Stimulated activated CD4-positive, alpha-beta T cell treated with anti-CD3 and anti-CD28 coated beads, Interleukin-1b, Interleukin-23, amount 100 ng/mL, for 24 hours (primary cell): ENCODE results near the gene FBXL16.

Experiments
- DNase-seq, 4 experiments: peaks; one replicate each; pipeline ENCODE4 v3.0.0-alpha.2; 2020; ENCODE audit warnings: low read depth in 4 of 4, low spot score in 1 of 4

Gene FBXL16

DNA sequence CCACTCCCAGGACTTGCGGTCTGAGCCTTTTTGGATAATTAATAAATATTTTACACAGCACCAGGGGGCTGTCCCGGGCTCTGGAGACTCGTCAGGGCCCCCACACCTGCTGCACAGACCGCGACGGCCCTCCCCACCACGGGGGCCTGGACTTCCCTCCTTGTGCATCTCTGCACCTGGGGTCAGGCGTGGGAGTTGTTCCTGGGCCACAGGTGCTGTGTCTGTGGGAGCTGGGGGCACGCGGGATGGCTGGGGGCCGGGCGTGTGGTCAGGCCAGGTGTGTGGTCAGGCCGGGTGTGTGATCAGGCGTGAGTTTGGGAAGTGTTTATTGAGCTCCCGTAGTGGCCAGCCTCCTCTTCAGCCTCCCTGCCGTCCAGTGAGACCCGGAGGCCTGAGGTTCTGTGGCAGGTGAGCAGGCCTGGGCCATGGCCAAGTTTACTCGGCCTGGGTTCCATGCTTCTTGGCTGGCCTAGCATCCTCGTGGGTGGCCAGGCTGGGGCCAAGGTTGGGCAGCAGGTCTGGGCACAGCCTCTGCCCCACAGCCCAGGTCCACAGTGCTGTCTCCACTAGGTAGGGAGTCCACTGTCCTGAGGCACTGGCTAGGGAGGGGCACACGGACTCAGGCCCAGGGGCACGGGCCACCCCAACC lies 27.3 kb downstream of the FBXL16 start:
- no peak for DNase-seq

GRCh38 chr16:677316-678190 lies 28.0 kb downstream of the FBXL16 start:
- DNase-seq: no peak

GRCh38 chr16:676913-677312 lies 28.7 kb downstream of the FBXL16 start:
- DNase-seq: no peak

DNA sequence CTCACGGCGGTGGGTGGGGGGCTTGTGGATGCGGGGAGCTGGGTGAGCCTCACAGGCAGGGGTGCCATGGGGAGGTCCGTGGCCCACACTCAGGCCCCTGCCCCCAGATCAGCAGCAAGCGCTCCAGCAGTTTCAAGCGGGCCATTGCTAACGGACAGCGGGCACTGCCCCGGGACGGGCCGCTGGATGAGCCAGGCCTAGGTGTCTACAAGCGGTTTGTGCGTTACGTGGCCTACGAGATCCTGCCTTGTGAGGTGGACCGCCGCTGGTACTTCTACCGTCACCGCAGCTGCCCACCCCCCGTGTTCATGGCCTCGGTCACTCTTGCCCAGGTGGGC lies 29.1 kb downstream of the FBXL16 start:
- no peak for DNase-seq

- DNase-seq: no peak
Observed at GRCh38 chr16:675884-676564, 29.6 kb downstream of the FBXL16 start.

DNA sequence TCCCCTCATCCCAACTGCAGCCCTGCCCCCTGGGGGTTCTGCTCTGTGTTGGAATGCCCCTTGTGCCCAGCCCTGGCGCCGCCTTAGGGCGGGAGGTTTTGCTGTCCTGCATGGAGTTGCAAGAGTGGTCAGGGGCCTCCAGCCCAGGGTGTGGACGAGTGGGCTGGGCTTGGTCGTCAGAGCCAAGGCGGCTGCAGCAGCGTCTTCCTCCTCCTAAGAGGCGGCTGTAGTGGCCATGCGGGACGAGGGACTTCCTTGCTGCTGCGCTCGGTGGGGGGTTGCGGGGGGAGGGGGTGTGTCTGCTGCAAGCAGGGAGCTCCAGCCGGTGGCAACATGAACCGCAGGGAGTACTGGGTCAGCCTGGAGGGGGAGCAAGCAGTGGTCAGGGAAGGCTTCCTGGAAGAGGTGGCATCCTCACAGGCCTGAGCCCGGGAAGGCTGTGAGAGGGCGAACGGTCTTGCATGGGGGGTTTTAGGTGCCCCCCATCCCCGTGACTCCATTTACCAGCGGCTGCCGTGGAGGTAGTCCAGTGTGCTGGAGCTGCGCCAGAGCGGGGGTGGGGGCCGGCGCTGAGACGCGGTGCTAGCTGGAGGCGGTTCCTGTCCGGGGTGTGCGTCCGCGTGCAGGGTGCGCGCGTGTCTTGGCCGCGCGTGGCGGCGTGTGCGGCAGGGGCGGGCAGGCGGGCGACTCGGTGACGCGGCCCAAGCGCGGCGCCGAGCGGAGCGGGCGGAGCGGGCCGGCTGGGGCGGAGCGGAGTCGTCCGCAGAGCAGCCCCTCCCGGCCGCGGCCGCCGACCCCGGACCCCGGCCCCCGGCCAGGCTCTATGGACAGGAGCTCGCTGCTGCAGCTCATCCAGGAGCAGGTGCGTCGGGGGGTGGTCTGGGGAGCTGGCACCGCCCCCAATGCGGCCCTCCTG lies 30.4 kb downstream of the FBXL16 start, which contains the start of gene RHBDL1:
Gene RHBDL1, plus strand, starts transcription at position 704 of the 916 bp plus-strand sequence. Its CDS starts 120 bp downstream, at position 824.
- DNase-seq: no peak

DNA sequence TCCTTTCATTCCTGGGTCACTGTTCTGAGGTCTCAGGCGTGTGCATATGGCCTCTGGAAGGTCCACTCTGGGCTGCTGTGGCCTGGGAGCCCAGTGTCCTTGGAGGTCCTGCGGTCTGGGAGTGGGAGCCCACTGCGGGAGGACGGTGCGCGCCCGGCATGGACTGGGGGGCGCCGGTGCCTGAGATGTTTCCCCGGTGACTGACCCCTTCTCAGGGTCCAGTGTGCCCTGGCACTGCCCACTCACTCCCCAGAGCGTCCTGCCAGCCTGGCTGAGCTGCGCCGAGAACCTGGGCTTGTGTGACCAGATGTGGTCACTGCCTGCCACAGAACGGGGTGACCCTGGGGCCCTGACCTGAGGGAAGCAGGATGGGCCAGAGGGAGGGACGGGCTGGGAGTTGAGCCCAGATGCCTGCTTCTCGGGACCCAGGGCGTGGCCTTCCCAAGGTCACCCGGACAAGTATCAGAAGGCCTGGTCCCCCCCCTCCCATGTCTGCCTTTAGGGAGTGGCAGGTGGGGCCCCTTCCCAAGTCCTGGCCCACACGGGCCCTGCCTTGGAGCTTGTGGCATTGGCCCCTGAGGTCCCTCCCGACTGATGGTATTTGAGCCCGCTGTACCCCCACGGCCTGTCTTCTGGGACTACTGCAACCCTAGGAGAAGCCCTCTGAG lies 31.3 kb downstream of the FBXL16 start:
- DNase-seq: no peak

DNA sequence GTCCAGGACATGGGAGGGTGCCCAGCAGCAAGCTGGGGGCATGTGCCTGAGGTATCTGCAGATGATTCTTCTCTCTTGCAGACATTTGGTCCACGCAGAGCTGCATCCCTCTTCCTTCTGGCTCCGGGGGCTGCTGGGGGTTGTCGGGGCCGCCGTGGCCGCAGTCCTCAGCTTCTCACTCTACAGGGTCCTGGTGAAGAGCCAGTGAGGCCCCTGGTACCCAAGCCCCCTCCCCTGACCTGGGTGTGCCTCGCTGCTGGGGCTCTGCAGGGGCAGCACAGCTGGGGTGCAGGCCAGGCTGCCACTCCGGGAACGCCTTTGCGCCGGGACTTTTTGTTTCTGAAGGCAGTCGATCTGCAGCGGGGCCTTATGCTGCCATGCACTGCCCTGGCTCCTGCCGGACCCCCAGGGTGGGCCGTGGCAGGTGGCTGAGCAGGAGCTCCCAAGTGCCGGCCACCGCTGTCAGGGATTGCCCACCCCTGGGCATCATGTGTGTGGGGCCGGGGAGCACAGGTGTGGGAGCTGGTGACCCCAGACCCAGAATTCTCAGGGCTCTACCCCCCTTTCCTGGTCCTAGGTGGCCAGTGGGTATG lies 32.1 kb downstream of the FBXL16 start:
- DNase-seq: no peak

DNA sequence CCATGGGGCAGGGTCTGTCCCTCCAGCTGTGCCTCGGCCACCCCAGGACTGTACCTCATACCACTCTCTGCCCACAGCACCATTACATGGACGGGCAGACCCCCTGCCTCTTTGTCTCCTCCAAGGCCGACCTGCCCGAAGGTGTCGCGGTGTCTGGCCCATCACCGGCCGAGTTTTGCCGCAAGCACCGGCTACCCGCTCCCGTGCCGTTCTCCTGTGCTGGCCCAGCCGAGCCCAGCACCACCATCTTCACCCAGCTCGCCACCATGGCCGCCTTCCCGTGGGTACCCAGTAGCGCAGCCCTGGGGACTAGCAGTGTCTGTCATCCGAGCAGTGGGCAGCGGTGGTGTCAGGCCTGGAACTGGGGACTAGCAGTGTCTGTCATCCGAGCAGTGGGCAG lies 32.8 kb downstream of the FBXL16 start:
- no peak for DNase-seq

DNA sequence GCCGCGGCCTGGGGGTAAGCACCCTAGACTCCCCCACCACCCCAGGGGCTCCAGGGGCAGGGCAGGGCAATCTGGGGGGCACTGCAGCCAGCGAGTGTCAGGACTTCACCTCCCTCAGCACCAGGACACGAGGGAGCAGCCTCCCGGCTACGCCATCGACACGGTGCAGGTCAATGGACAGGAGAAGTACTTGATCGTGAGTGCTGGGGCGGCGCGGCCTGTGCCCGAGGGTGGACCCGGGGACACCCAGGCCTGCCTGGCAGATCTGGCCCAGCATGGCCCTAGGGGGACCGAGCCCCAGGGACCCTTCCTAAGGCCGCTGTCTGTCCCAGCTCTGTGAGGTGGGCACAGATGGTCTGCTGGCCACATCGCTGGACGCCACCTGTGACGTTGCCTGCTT lies 33.2 kb downstream of the FBXL16 start:
- DNase-seq: no peak

- DNase-seq: no peak
Observed at GRCh38 chr16:671353-672131, 34.1 kb downstream of the FBXL16 start.

GRCh38 chr16:670485-671352 lies 34.9 kb downstream of the FBXL16 start:
- DNase-seq: no peak

GRCh38 chr16:669666-670065 lies 35.9 kb downstream of the FBXL16 start:
- no peak for DNase-seq

- no peak for DNase-seq
Observed at GRCh38 chr16:668519-669171, 37.0 kb downstream of the FBXL16 start.

DNA sequence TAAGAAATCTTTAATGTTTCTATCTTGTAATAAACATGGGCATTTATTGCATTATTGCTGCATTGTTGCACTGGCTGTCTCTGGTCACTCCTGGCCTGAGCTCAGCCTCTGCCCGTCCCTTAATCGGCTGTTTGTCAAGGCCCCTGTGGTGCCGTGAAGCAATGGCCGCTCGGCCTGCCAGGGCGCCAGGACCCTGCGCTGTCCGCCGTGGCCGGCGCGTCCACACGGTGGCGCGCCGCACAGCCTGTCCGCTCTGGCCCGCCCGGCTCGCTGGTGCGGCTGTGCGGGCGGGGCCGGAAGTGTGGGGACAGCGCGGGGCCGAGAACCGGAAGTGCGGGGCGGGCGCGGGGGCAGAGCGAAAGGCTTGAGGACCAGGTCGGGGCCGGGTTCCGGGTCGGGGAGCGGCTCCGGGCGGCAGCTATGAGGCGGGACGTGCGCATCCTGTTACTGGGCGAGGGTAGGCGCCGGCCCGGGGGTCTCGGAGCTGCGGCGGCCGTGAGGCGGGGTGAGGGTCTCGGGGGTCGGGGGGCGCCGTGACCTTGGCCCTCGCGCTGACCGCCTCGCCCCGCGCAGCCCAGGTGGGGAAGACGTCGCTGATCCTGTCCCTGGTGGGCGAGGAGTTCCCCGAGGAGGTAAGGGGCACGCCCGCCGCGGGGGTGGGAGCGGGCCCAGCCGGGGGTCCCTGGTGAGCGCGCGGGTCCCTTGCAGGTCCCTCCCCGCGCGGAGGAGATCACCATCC lies 37.7 kb downstream of the FBXL16 start, which contains the start of gene RHOT2:
Gene RHOT2, plus strand, starts transcription at position 353 of the 739 bp plus-strand sequence. Its CDS starts 68 bp downstream, at position 421.
- DNase-seq: peak; percentile 86 to 91 (median 88)

- no peak for DNase-seq
Observed at GRCh38 chr16:667113-667779, 38.4 kb downstream of the FBXL16 start.
